Stimulated activated memory B cell treated with anti-CD40 and anti-IgM and Interleukin-4, amounts not matched to agents 10 μg/mL and 1 μg/mL and 100 μg/mL, for 72 hours (primary cell): ENCODE measurements around the gene PSORS1C2.
"Not testable (repeated sequence)": the region's sequence is repeated elsewhere in the genome, so short reads cannot be mapped to it uniquely, and the experiment has no call there.

Experiments used
- ATAC-seq: fragments of 150-1000 bp; cut with Tn5 transposase; 2 replicates; pipeline ENCODE4 v1.10.0; 2021
- H3K27ac Mint-ChIP-seq: one replicate; pipeline ENCODE4 v1.8.0; 2022; ENCODE audit warnings: mild to moderate bottlenecking, mixed read lengths
- H3K27me3 Mint-ChIP-seq: one replicate; pipeline ENCODE4 v1.8.0; 2022; ENCODE audit warnings: mixed read lengths
- H3K36me3 Mint-ChIP-seq: one replicate; pipeline ENCODE4 v1.8.0; 2022; ENCODE audit warnings: mixed read lengths
- H3K4me1 Mint-ChIP-seq: one replicate; pipeline ENCODE4 v1.8.0; 2022; ENCODE audit warnings: mixed read lengths
- H3K4me3 Mint-ChIP-seq: one replicate; pipeline ENCODE4 v1.8.0; 2022; ENCODE audit warnings: mild to moderate bottlenecking, moderate library complexity, mixed read lengths
- H3K9me3 Mint-ChIP-seq: one replicate; pipeline ENCODE4 v1.8.0; 2022; ENCODE audit warnings: mixed read lengths

PSORS1C2 gene

DNA sequence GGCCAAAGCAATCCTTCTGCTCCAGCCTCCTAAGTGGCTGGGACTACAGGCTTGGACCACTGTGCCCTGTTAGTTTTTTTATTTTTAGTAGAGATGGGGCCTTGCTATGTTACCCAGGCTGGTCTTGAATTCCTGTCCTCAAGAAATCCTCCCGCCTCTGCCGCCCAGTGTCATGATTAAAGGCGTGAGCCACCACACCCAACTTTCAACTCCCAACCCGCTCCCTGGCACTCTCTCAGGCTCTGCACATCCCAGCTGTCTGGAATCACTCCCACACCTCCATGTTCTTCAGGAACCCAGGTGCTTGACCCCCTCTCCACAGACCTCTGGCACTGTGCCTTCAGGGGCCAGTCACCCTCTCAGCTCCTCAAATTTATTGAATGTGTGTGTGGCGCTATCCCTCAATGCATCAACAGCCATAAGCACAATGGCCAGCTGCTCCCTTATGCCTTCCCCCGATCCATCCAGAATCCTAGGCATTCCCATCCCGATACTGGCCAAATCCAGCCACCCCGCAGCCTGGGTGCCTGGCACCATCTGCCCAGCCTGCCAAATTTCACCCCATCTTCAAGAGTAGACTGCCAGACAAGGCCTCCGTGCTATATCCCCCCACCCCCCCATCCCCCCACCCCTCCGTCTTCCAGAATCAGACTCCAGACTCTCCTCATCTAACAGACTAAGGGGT lies 32.3 kb upstream of the PSORS1C2 start:
- ATAC-seq, result no peak

DNA sequence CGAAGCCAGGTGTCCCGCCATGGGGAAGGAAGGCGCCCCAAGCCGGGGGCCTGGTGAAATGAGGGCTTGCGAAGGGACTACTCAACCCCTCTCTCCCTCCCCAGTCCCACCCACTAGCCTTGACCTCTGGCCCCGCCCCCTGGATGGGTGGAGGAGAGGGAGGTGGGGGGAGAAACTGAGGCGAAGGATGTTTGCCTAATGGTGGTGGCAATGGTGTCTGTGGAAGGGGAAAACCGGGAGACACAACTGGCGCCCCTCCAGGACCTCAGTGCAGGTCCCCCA lies 31.7 kb upstream of the PSORS1C2 start, which contains the start of gene POU5F1:
POU5F1 (minus strand) TSS at position 83 of the 282 bp plus-strand sequence; CDS start at position 21, 62 bp downstream.
- H3K36me3 Mint-ChIP-seq, result no peaks in the 10 kb centered on the region
- H3K27me3 Mint-ChIP-seq, result no peaks in the 10 kb centered on the region
- no peak within 1 kb of the TSS for H3K27ac Mint-ChIP-seq
- peaks cover 6% of the 10 kb centered on the region for H3K4me1 Mint-ChIP-seq
- H3K4me3 Mint-ChIP-seq, result no peak within 1 kb of the TSS
- no peaks in the 10 kb centered on the region for H3K9me3 Mint-ChIP-seq
- no peak for ATAC-seq

More for the DNA sequence above, 32.3 kb upstream of the PSORS1C2 start:
- Mint-ChIP-seq H3K9me3 (no peaks in the 10 kb centered on the region), H3K4me1 (peaks cover under 1% of the 10 kb centered on the region), H3K4me3 (no peak overlapping the region), H3K27me3 (no peaks in the 10 kb centered on the region), H3K27ac (no peak overlapping the region), H3K36me3 (no peaks in the 10 kb centered on the region)

DNA sequence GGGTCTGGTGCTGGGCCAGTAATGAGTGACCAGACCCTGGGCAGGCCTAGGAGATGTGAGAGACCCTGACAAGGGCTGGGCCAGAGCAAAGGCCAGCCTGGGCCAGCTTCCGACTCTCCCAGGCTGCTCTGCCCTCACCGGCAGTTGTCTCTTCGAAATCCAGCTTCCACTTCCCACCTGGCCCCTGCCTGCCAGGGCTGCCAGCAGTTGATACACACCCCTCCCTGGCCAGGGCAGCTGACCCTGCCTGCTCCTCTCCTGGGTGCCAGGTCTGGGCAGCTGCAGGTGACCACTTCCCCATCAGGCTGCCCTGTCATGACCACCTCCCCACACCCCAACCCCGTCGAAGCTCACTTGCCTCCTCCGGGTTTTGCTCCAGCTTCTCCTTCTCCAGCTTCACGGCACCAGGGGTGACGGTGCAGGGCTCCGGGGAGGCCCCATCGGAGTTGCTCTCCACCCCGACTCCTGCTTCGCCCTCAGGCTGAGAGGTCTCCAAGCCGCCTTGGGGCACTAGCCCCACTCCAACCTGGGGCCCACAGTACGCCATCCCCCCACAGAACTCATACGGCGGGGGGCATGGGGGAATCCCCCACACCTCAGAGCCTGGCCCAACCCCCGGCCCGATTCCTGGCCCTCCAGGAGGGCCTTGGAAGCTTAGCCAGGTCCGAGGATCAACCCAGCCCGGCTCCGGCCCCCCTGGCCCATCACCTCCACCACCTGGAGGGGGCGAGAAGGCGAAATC lies 31.2 kb upstream of the PSORS1C2 start:
- H3K27ac Mint-ChIP-seq, H3K4me3 Mint-ChIP-seq, H3K27me3 Mint-ChIP-seq, H3K9me3 Mint-ChIP-seq, ATAC-seq, H3K36me3 Mint-ChIP-seq: not testable (repeated sequence)
- H3K4me1 Mint-ChIP-seq, result peaks cover 11% of the 10 kb centered on the region

DNA sequence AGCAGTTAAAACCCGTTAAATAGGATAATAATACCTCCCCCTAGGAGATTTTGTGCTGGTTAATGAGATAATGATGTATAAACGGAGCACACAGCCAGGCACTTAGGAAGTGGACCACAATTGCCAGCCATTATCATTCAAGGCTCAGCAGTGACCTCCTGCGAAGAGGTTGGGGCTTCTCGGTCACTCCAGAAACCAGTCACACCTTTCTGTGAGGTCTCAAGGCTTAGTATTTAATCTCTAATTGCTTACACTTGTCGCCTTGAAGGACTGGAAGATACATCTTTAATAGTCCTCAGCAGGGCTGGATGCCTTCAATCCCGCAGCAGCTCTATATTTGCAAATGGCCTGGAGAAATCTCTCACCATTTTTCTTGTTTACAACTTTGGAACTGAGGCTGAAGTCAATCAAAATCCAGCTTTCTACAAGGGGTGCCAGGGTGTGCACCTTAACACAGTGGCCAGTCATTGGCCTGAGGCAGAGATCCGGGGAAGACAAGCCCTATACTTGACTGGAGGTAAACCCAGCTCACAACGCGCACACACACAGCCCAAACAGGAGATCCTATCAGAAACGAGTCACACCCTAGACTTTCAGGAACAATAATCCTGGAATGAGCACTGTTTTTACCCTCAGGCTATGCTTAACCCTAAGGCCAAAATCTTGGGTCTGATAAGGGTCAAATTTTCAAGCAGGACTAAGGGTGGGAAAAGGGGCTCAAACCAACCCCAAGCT lies 30.4 kb upstream of the PSORS1C2 start:
- ATAC-seq, result no peak
- H3K36me3 Mint-ChIP-seq, result no peaks in the 10 kb centered on the region
- H3K4me3 Mint-ChIP-seq, result no peak overlapping the region
- no peaks in the 10 kb centered on the region for H3K27me3 Mint-ChIP-seq
- H3K4me1 Mint-ChIP-seq, result peaks cover 18% of the 10 kb centered on the region
- no peaks in the 10 kb centered on the region for H3K9me3 Mint-ChIP-seq
- H3K27ac Mint-ChIP-seq, result no peak overlapping the region

DNA sequence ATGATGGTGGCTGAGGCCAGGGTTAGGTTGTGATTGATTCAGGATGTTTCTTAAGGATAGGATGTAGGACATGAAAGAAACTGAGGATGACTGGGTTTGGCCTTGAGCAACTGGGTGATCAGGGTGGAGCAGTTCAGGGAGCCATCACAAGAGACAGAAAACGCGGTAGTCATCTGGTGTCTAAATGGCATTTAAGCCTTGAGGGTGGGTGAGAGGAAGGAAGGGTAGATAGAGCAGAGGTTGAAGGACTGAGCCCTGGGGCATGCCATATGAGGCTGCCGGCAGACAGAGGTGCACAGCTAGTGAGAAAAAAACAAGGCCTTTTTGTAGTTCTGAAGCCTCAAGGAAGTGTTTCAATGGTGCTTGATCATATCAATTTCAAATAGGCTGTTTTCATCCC lies 29.7 kb upstream of the PSORS1C2 start:
- Mint-ChIP-seq H3K4me1 (peaks cover 24% of the 10 kb centered on the region), H3K4me3 (no peak overlapping the region), H3K9me3 (no peaks in the 10 kb centered on the region), H3K27me3 (no peaks in the 10 kb centered on the region), H3K36me3 (no peaks in the 10 kb centered on the region), H3K27ac (no peak overlapping the region)
- no peak for ATAC-seq

DNA sequence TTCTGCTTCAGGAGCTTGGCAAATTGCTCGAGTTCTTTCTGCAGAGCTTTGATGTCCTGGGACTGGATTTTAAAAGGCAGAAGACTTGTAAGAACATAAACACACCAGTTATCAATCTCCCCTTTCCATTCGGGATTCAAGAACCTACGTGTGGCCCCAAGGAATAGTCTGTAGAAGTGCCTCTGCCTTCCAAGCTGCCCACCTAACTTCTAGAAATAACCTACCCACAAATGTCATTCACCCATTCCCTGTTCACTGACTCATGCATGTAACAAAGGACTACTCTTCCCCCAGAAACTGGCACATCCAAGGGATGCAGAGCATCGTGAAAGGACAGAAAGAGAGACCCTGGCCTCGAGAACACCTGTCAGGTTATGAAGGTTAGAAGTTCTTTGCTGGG lies 27.1 kb upstream of the PSORS1C2 start:
- no peaks in the 10 kb centered on the region for H3K27me3 Mint-ChIP-seq
- H3K4me1 Mint-ChIP-seq, result peaks cover 47% of the 10 kb centered on the region
- peaks cover 16% of the 10 kb centered on the region for H3K36me3 Mint-ChIP-seq
- H3K9me3 Mint-ChIP-seq, result no peaks in the 10 kb centered on the region
- H3K27ac Mint-ChIP-seq, result no peak overlapping the region
- no peak for ATAC-seq
- H3K4me3 Mint-ChIP-seq, result no peak overlapping the region

DNA sequence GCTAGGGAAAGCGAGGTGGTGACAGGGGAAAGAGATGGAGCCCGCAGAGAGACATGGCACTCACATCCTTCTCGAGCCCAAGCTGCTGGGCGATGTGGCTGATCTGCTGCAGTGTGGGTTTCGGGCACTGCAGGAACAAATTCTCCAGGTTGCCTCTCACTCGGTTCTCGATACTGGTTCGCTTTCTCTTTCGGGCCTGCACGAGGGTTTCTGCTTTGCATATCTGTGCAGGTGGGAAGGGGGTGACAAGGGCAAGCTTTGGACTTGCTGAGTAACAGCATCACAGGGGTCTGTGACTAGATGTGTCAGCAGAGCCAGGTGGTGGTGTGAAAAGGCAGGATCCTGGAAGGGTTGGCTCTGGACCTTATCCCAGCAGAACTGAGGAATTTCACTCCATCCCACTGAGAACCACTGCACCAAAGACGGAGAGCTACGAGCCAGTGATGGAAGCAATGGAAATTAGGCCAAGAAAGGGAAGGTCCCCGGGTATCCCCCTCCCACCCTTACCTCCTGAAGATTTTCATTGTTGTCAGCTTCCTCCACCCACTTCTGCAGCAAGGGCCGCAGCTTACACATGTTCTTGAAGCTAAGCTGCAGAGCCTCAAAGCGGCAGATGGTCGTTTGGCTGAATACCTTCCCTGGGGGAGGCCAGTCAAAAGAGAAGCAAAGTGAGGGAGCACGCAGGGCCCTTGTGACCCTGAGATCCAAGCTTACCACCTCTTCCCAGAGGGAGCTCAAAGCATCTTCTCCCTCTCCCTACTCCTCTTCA lies 26.4 kb upstream of the PSORS1C2 start:
- H3K4me1 Mint-ChIP-seq, result peaks cover 47% of the 10 kb centered on the region
- peak overlapping the region; percentile 57 for H3K4me3 Mint-ChIP-seq
- H3K36me3 Mint-ChIP-seq, result peaks cover 16% of the 10 kb centered on the region
- H3K9me3 Mint-ChIP-seq, H3K27me3 Mint-ChIP-seq: not testable (repeated sequence)
- peak overlapping the region; percentile 84 for H3K27ac Mint-ChIP-seq
- peak; percentile 91 for ATAC-seq

DNA sequence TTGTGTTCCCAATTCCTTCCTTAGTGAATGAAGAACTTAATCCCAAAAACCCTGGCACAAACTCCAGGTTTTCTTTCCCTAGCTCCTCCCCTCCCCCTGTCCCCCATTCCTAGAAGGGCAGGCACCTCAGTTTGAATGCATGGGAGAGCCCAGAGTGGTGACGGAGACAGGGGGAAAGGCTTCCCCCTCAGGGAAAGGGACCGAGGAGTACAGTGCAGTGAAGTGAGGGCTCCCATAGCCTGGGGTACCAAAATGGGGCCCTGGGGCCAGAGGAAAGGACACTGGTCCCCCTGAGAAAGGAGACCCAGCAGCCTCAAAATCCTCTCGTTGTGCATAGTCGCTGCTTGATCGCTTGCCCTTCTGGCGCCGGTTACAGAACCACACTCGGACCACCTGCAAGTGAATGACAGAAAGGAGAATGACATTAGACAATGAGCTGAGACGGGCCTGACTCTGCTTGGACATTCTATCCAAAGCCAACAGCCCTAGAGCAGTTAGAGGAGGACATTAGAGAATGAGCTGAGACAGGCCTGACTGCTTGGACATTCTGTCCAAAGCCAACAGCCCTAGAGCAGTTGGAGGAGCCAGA lies 25.7 kb upstream of the PSORS1C2 start:
- ATAC-seq, H3K9me3 Mint-ChIP-seq, H3K27me3 Mint-ChIP-seq: not testable (repeated sequence)
- peak overlapping the region; percentile 57 for H3K4me3 Mint-ChIP-seq
- peaks cover 16% of the 10 kb centered on the region for H3K36me3 Mint-ChIP-seq
- H3K27ac Mint-ChIP-seq, result peak overlapping the region; percentile 84
- H3K4me1 Mint-ChIP-seq, result peaks cover 51% of the 10 kb centered on the region

DNA sequence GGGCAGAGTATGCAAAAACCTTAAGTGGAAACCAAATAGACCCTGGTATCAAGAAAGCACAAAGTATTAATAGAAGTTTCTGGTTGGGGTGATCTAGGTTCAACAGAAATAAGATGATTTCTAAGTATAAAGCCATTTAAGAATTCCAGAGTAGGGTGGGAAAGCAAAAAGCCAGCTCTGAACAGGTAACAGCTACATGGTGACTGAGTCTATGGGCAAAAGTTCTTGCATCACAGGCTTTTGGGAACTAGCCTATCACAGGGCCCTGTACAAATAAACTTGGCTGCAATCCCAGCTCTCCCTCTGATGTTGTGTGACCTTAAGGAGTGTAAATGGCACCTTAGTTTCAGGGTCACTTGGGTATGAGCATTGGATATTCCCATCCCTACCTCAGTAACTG lies 25.1 kb upstream of the PSORS1C2 start:
- H3K27me3 Mint-ChIP-seq, result no peaks in the 10 kb centered on the region
- no peak for ATAC-seq
- H3K36me3 Mint-ChIP-seq, result peaks cover 16% of the 10 kb centered on the region
- H3K4me1 Mint-ChIP-seq, result peaks cover 58% of the 10 kb centered on the region
- no peaks in the 10 kb centered on the region for H3K9me3 Mint-ChIP-seq
- no peak overlapping the region for H3K4me3 Mint-ChIP-seq
- H3K27ac Mint-ChIP-seq, result no peak overlapping the region

DNA sequence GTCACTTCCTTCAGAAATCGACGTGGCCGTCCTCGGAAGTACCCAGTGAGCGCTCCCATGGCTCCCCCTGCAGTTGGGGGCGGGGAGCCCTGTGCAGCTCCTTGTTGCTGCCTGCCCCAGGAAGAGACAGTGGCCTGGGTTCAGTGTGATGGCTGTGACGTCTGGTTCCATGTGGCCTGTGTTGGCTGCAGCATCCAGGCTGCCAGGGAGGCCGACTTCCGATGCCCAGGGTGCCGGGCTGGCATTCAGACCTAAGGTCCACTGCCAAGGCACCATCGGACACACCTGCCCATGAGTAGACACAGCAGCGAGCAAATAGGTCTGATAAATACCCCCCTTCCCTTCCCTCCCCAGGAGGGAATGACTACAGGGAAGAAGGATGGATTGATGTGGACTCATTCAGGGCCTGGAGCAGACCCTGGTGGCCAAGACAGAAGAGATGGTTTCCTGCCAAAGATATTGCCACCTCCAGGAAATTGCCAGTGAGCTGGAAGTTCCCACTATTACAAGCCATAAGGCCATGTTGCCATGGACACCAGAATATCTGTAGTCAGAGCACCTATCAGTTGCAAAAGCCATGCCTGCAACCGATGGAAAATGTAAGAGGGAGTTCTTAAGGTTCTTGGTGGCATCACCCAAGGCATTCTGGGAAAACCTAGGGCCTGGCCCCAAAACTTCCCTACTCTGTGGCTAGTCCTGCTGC lies 23.7 kb upstream of the PSORS1C2 start:
- H3K4me1 Mint-ChIP-seq, result peaks cover 69% of the 10 kb centered on the region
- no peak overlapping the region for H3K27ac Mint-ChIP-seq
- no peaks in the 10 kb centered on the region for H3K27me3 Mint-ChIP-seq
- H3K36me3 Mint-ChIP-seq, result peaks cover 16% of the 10 kb centered on the region
- no peaks in the 10 kb centered on the region for H3K9me3 Mint-ChIP-seq
- no peak for ATAC-seq
- no peak overlapping the region for H3K4me3 Mint-ChIP-seq

DNA sequence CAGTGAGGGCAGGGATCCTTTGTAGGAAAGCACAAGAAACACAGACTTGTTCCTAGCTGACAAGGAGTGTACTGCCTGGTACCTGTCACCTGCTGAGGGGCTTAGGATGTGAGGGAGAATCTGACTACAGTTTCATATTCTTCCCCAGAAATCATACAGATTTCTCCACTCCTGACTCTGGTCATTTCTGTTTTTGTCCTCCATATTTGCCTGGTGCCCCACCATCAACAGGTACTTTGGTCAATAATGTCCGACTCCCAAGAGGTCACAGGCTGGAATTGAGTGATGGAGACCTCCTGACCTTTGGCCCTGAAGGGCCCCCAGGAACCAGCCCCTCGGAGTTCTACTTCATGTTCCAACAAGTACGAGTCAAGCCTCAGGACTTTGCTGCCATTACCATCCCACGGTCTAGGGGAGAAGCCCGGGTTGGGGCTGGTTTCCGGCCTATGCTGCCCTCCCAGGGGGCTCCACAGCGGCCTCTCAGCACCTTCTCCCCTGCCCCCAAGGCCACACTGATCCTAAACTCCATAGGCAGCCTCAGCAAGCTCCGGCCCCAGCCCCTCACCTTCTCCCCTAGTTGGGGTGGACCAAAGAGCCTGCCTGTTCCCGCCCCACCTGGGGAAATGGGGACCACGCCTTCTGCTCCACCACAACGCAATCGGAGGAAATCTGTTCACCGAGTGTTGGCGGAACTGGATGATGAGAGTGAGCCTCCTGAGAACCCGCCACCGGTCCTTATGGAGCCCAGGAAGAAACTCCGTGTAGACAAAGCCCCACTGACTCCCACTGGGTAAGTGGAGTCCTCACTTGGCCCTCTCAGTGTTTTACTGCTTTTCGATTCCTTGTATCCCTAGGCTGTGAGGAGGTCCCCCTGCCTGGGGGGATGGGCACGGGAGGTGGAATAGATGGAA lies 22.6 kb upstream of the PSORS1C2 start:
- ATAC-seq, result no peak
- Mint-ChIP-seq H3K27ac (no peak overlapping the region), H3K4me1 (peaks cover 77% of the 10 kb centered on the region), H3K4me3 (no peak overlapping the region), H3K9me3 (no peaks in the 10 kb centered on the region), H3K36me3 (peaks cover 16% of the 10 kb centered on the region), H3K27me3 (no peaks in the 10 kb centered on the region)

DNA sequence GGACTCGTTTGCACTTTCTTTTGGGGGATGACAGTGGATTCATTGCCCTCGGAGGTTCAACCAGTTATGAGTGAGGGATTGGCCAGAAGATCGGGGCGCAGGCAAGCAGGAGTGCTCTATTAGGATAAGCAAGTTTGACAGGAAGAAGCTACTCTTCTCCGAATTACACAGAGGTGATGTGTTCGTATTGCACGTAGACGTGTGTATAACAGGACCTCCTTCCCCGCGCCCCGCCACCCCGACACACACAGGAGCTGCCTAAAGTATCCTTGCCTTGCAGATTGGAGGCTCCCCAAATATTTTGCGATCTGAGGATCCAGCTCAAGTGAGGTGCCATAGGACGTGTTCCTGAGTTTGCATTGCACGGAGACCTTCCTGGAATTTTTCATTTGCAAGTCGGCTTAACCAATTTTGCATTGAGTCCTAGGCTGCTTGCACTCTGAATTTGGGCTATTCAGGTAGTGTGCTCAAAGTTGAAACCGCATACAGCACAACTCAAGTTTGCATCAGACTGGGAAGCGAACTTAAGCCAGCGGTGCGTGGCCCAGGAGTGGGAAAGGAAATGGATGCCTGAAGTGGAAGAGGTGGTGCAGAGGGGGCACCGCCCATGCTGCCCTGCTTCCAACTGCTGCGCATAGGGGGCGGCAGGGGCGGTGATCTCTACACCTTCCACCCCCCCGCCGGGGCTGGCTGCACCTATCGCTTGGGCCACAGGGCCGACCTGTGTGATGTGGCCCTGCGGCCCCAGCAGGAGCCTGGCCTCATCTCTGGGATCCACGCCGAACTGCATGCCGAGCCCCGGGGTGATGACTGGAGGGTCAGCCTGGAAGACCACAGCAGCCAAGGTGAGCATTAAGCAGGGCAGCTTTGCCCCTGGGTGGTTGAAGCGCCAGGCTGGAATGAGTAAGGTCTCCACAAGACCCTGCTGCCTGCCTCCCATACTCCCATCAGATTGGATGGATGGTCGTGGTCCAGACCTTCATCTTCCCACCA lies 20.3 kb upstream of the PSORS1C2 start:
- ATAC-seq, result no peak
- Mint-ChIP-seq H3K4me3 (peak overlapping the region; percentile 85), H3K27ac (peak overlapping the region; percentile 85), H3K36me3 (peaks cover 26% of the 10 kb centered on the region), H3K9me3 (no peaks in the 10 kb centered on the region), H3K27me3 (no peaks in the 10 kb centered on the region), H3K4me1 (peaks cover 58% of the 10 kb centered on the region)
